Neural progenitor cell (in vitro differentiated cells): ENCODE measurements around the gene MUL1. TPM values are rescaled to one million over a fixed set of nuclear protein-coding genes. Genes with fewer than 3 reads are reported as not detected.

Experiments used
- DNase-seq: peaks from one replicate; pipeline ENCODE4 v3.0.0-alpha.2; 2016; ENCODE audit warnings: low spot score
- H2AFZ ChIP-seq: fragments of 200-600 bp; sonication (generic); replicated peaks from 2 replicates; pipeline ENCODE4 v1.6.1; 2016; ENCODE audit warnings: antibody characterized with exemption
- H3F3A ChIP-seq: fragments of 200-600 bp; sonication (generic); 2 replicates; pipeline ENCODE4 v1.6.1; 2016; ENCODE audit warnings: antibody characterized with exemption, low read depth
- H3K27ac ChIP-seq: fragments of 200-600 bp; sonication (generic); 2 replicates; pipeline ENCODE4 v1.5.1; 2016; ENCODE audit warnings: mild to moderate bottlenecking
- H3K27me3 ChIP-seq: fragments of 200-600 bp; sonication (generic); 2 replicates; pipeline ENCODE4 v1.6.1; 2016; ENCODE audit warnings: mild to moderate bottlenecking, moderate library complexity
- H3K36me3 ChIP-seq: fragments of 200-600 bp; sonication (generic); 2 replicates; pipeline ENCODE4 v1.5.1; 2016
- H3K4me1 ChIP-seq: fragments of 200-600 bp; sonication (generic); 2 replicates; pipeline ENCODE4 v1.6.1; 2016; ENCODE audit warnings: mixed run types
- H3K4me2 ChIP-seq: fragments of 200-600 bp; sonication (generic); 2 replicates; pipeline ENCODE4 v1.6.1; 2016
- H3K4me3 ChIP-seq: fragments of 200-600 bp; sonication (generic); 2 replicates; pipeline ENCODE4 v1.5.1; 2016
- H3K79me2 ChIP-seq: fragments of 200-600 bp; sonication (generic); 2 replicates; pipeline ENCODE4 v1.6.1; 2016; ENCODE audit warnings: low read depth
- H3K9ac ChIP-seq: fragments of 200-600 bp; sonication (generic); 2 replicates; pipeline ENCODE4 v1.6.1; 2016
- H3K9me3 ChIP-seq: fragments of 200-600 bp; sonication (generic); 2 replicates; pipeline ENCODE4 v1.5.1; 2016; ENCODE audit warnings: low read depth
- H4K20me1 ChIP-seq: fragments of 200-600 bp; sonication (generic); 2 replicates; pipeline ENCODE4 v1.6.1; 2016; ENCODE audit warnings: low read depth
- H3K27ac Mint-ChIP-seq: 3 replicates; pipeline ENCODE4 v1.8.0; 2021; ENCODE audit warnings: mixed read lengths
- H3K27me3 Mint-ChIP-seq: 2 replicates; pipeline ENCODE4 v1.8.0; 2022; ENCODE audit warnings: low read depth, mild to moderate bottlenecking, inconsistent platforms, moderate library complexity, mixed read lengths; ENCODE audit not compliant: insufficient read depth
- H3K36me3 Mint-ChIP-seq: 3 replicates; pipeline ENCODE4 v1.8.0; 2021; ENCODE audit warnings: mixed read lengths
- H3K4me1 Mint-ChIP-seq: 3 replicates; pipeline ENCODE4 v1.8.0; 2021; ENCODE audit warnings: mixed read lengths
- H3K4me3 Mint-ChIP-seq: 3 replicates; pipeline ENCODE4 v1.8.0; 2021; ENCODE audit warnings: mild to moderate bottlenecking, moderate library complexity, mixed read lengths
- H3K9me3 Mint-ChIP-seq: 3 replicates; pipeline ENCODE4 v1.8.0; 2020; ENCODE audit warnings: mixed read lengths
- CTCF ChIP-seq: fragments of 200-600 bp; sonication (generic); IDR thresholded peaks from 2 replicates; pipeline ENCODE4 v1.5.1; 2017; ENCODE audit warnings: antibody characterized with exemption, mild to moderate bottlenecking
- EZH2 ChIP-seq: fragments of 200-600 bp; sonication (generic); IDR thresholded peaks from 2 replicates; pipeline ENCODE4 v1.6.1; 2017; ENCODE audit warnings: antibody characterized with exemption, mild to moderate bottlenecking, moderate library complexity
- EZH2phosphoT487 ChIP-seq: fragments of 200-600 bp; sonication (generic); IDR thresholded peaks from 2 replicates; pipeline ENCODE4 v1.6.1; 2017; ENCODE audit warnings: antibody characterized with exemption
- total RNA-seq: library from RNA; depleted of rRNA; stranded (reverse); fragments of >200 nt; gene quantifications from 2 replicates; pipeline ENCODE4 v1.2.3, GENCODE V29; 2015; ENCODE audit warnings: low replicate concordance

MUL1 gene
- total RNA-seq, 1 donor from 2014 or later, result 6.7 TPM

GRCh38 chr1:20480951-20481617, 26.9 kb downstream of the MUL1 start:
- Histone ChIP-seq H3K4me3 (no peak overlapping the region), H3K36me3 (no peaks in the 10 kb centered on the region), H3K9ac (no peak overlapping the region), H3K4me1 (peaks cover 34% of the 10 kb centered on the region), H3K27ac (no peak overlapping the region), H3K9me3 (no peaks in the 10 kb centered on the region), H4K20me1 (peaks cover 24% of the 10 kb centered on the region), H3F3A (peaks cover 36% of the 10 kb centered on the region), H3K79me2 (peaks cover 4% of the 10 kb centered on the region), H3K27me3 (peaks cover 88% of the 10 kb centered on the region), H3K4me2 (peak overlapping the region; percentile 55), H2AFZ (no peak overlapping the region)
- H3K4me1 Mint-ChIP-seq, result peaks cover 51% of the 10 kb centered on the region
- no peak overlapping the region for H3K27ac Mint-ChIP-seq
- peaks cover 20% of the 10 kb centered on the region for H3K27me3 Mint-ChIP-seq
- no peak for TF ChIP-seq EZH2
- TF ChIP-seq CTCF, result no peak
- no peak for TF ChIP-seq EZH2phosphoT487
- DNase-seq, result no peak
- H3K4me3 Mint-ChIP-seq, result no peak overlapping the region
- H3K36me3 Mint-ChIP-seq, result peaks cover 3% of the 10 kb centered on the region
- H3K9me3 Mint-ChIP-seq, result no peaks in the 10 kb centered on the region

GRCh38 chr1:20480243-20480944, 27.6 kb downstream of the MUL1 start:
- Mint-ChIP-seq H3K4me3 (no peak overlapping the region), H3K27ac (no peak overlapping the region), H3K36me3 (peaks cover 3% of the 10 kb centered on the region), H3K27me3 (peaks cover 23% of the 10 kb centered on the region), H3K4me1 (peaks cover 56% of the 10 kb centered on the region), H3K9me3 (no peaks in the 10 kb centered on the region)
- H3K9me3 ChIP-seq, result no peaks in the 10 kb centered on the region
- H3K36me3 ChIP-seq, result no peaks in the 10 kb centered on the region
- H3K4me2 ChIP-seq, result peak overlapping the region; percentile 55
- H3K79me2 ChIP-seq, result peaks cover 4% of the 10 kb centered on the region
- no peak overlapping the region for H3K27ac ChIP-seq
- DNase-seq, result peak; percentile 54
- peaks cover 30% of the 10 kb centered on the region for H3F3A ChIP-seq
- H3K27me3 ChIP-seq, result peaks cover 88% of the 10 kb centered on the region
- peaks cover 24% of the 10 kb centered on the region for H4K20me1 ChIP-seq
- H3K9ac ChIP-seq, result no peak overlapping the region
- no peak for TF ChIP-seq EZH2phosphoT487
- no peak for TF ChIP-seq CTCF
- TF ChIP-seq EZH2, result no peak
- H3K4me3 ChIP-seq, result no peak overlapping the region
- H2AFZ ChIP-seq, result no peak overlapping the region
- H3K4me1 ChIP-seq, result peaks cover 34% of the 10 kb centered on the region

- Histone ChIP-seq H3K4me1 (peaks cover 34% of the 10 kb centered on the region), H3K27ac (no peak overlapping the region), H3K36me3 (no peaks in the 10 kb centered on the region), H3K4me3 (no peak overlapping the region), H3K9me3 (no peaks in the 10 kb centered on the region), H4K20me1 (peaks cover 24% of the 10 kb centered on the region), H3K79me2 (peaks cover 4% of the 10 kb centered on the region), H3K27me3 (peaks cover 89% of the 10 kb centered on the region), H2AFZ (no peak overlapping the region), H3K4me2 (peak overlapping the region; percentile 55), H3F3A (peaks cover 27% of the 10 kb centered on the region), H3K9ac (no peak overlapping the region)
- peaks cover 3% of the 10 kb centered on the region for H3K36me3 Mint-ChIP-seq
- no peak overlapping the region for H3K4me3 Mint-ChIP-seq
- H3K9me3 Mint-ChIP-seq, result no peaks in the 10 kb centered on the region
- H3K4me1 Mint-ChIP-seq, result peaks cover 60% of the 10 kb centered on the region
- H3K27me3 Mint-ChIP-seq, result peaks cover 23% of the 10 kb centered on the region
- DNase-seq, result no peak
- no peak for TF ChIP-seq EZH2
- H3K27ac Mint-ChIP-seq, result no peak overlapping the region
Observed at GRCh38 chr1:20479840-20480239, 28.1 kb downstream of the MUL1 start.
